ENCODE measurements around the gene ZKSCAN3. TPM values are rescaled to one million over a fixed set of nuclear protein-coding genes. Genes with fewer than 3 reads are reported as not detected.

The ZKSCAN3 gene
- total RNA-seq, 1 donor from 2014 or later: 6.3 TPM

DNA sequence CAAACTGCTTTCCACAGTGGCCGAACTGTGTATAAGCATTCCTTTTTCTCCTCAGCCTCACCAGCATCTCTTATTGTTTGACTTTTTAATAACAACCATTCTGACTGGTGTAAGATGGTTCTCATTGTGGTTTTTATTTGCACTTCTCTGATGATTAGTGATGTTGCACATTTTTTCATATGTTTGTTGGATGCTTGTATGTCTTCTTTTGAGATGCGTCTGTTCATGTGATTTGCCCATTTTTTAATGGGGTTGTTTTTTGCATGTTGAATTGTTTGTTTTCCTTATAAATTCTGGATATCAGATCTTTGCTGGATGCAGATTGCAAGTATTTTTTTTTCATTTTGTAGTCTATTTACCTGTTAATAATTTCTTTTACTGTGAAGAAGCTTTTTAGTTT is 61.0 kb downstream of the ZKSCAN3 start:
- Histone ChIP-seq H3K9ac (ENCODE audit: low read depth in 1 of 3, low read length in 3 of 3) (no peak overlapping the region), H3K4me3 (ENCODE audit: low read length in 3 of 3) (no peak overlapping the region), H3K27me3 (ENCODE audit: control insufficient read depth in 3 of 3, insufficient read depth in 3 of 3, low read length in 3 of 3) (peaks cover 0 to 2% (median 0%) of the 10 kb centered on the region in 3 donors), H3K9me3 (ENCODE audit: control insufficient read depth in 3 of 3, low read length in 3 of 3) (peaks cover 0 to 2% (median 0%) of the 10 kb centered on the region in 3 donors), H3K27ac (ENCODE audit: low read depth, low read length) (no peak overlapping the region), H3K36me3 (ENCODE audit: control insufficient read depth in 3 of 3, insufficient read depth in 3 of 3, low read length in 3 of 3) (no peaks in the 10 kb centered on the region), H3K4me1 (ENCODE audit: control insufficient read depth in 3 of 3, insufficient read depth in 3 of 3, low read length in 3 of 3) (no peaks in the 10 kb centered on the region)

- no peaks in the 10 kb centered on the region for H3K27me3 ChIP-seq (ENCODE audit: control insufficient read depth in 3 of 3, insufficient read depth in 3 of 3, low read length in 3 of 3)
- H3K36me3 ChIP-seq (ENCODE audit: control insufficient read depth in 3 of 3, insufficient read depth in 3 of 3, low read length in 3 of 3): no peaks in the 10 kb centered on the region
- H3K9me3 ChIP-seq (ENCODE audit: control insufficient read depth in 3 of 3, low read length in 3 of 3): peaks cover 0 to 2% (median 0%) of the 10 kb centered on the region in 3 donors
- H3K4me1 ChIP-seq (ENCODE audit: control insufficient read depth in 3 of 3, insufficient read depth in 3 of 3, low read length in 3 of 3): no peaks in the 10 kb centered on the region
- H3K4me3 ChIP-seq (ENCODE audit: low read length in 3 of 3): no peak overlapping the region
- no peak overlapping the region for H3K27ac ChIP-seq (ENCODE audit: low read depth, low read length)
- H3K9ac ChIP-seq (ENCODE audit: low read depth in 1 of 3, low read length in 3 of 3): no peak overlapping the region
These were observed 63.9 kb downstream of the ZKSCAN3 start for GRCh38 chr6:28413681-28414080.

Small RNA genes lying within 50 kb of the gene (small RNA-seq; reads per million reads assigned to genes)
- gene AL021997.1 (not detected), gene AL021997.2 (not detected), gene RNU2-45P (not detected)

Other genes starting within 250 kb of the ZKSCAN3 start
- gene ZSCAN16, start 225.3 kb upstream of the ZKSCAN3 start, total RNA-seq: 3.7 TPM
- gene ZKSCAN8, start 208.1 kb upstream of the ZKSCAN3 start, total RNA-seq: 16.2 TPM
- 18.8 TPM for gene ZSCAN9, start 124.7 kb upstream of the ZKSCAN3 start, total RNA-seq
- 8.4 TPM for gene ZKSCAN4, start 97.7 kb upstream of the ZKSCAN3 start, total RNA-seq
- gene NKAPL, start 90.7 kb upstream of the ZKSCAN3 start, total RNA-seq: 0.52 TPM
- 15.7 TPM for gene ZSCAN26, start 82.8 kb upstream of the ZKSCAN3 start, total RNA-seq
- gene PGBD1, start 68.4 kb upstream of the ZKSCAN3 start, total RNA-seq: 4.2 TPM
- 12.5 TPM for gene ZSCAN31, start 13.8 kb upstream of the ZKSCAN3 start, total RNA-seq
- 5.7 TPM for gene ZSCAN12, start 49.8 kb downstream of the ZKSCAN3 start, total RNA-seq
- 4.7 TPM for gene ZSCAN23, start 93.5 kb downstream of the ZKSCAN3 start, total RNA-seq
- gene GPX6, start 165.8 kb downstream of the ZKSCAN3 start, total RNA-seq: not detected
- gene GPX5, start 175.9 kb downstream of the ZKSCAN3 start, total RNA-seq: not detected